Activated T-cell treated with anti-CD3 and anti-CD28 coated beads for 48 hours (primary cell): ENCODE data around the gene FAM240A.
"Not testable (repeated sequence)": the region's sequence is repeated elsewhere in the genome, so short reads cannot be mapped to it uniquely, and the experiment has no call there.

ENCODE experiments used
- DNase-seq: peaks from one replicate; pipeline ENCODE4 v3.0.0-alpha.2; 2020; ENCODE audit warnings: low read depth

FAM240A gene

GRCh38 chr3:46586738-46587246 lies 25.5 kb upstream of the FAM240A start:
- no peak for DNase-seq

GRCh38 chr3:46587268-46587667 lies 25.1 kb upstream of the FAM240A start:
- not testable (repeated sequence) for DNase-seq

GRCh38 chr3:46593274-46593862 lies 19.0 kb upstream of the FAM240A start:
- DNase-seq, result no peak

GRCh38 chr3:46593979-46594378 lies 18.3 kb upstream of the FAM240A start:
- DNase-seq, result no peak

- DNase-seq, result no peak
Observed at GRCh38 chr3:46594723-46595122, 17.6 kb upstream of the FAM240A start.

- no peak for DNase-seq
Observed at GRCh38 chr3:46595819-46596314, 16.5 kb upstream of the FAM240A start.

- no peak for DNase-seq
Observed at GRCh38 chr3:46599590-46599989, 12.7 kb upstream of the FAM240A start.

GRCh38 chr3:46603446-46604046 lies 8.8 kb upstream of the FAM240A start:
- DNase-seq, result no peak

- no peak for DNase-seq
Observed at GRCh38 chr3:46604127-46604526, 8.2 kb upstream of the FAM240A start.

GRCh38 chr3:46607603-46608028 lies 4.7 kb upstream of the FAM240A start:
- DNase-seq, result no peak

- no peak for DNase-seq
Observed at GRCh38 chr3:46609212-46609721, 3.1 kb upstream of the FAM240A start.

- no peak for DNase-seq
Observed at GRCh38 chr3:46609944-46610722, 2.2 kb upstream of the FAM240A start.

GRCh38 chr3:46613313-46614005 lies 1.1 kb downstream of the FAM240A start:
- no peak for DNase-seq

GRCh38 chr3:46614431-46614830 lies 2.1 kb downstream of the FAM240A start:
- DNase-seq, result no peak

GRCh38 chr3:46615050-46615775 lies 2.9 kb downstream of the FAM240A start:
- no peak for DNase-seq

- no peak for DNase-seq
Observed at GRCh38 chr3:46615976-46616375, 3.7 kb downstream of the FAM240A start.

- no peak for DNase-seq
Observed at GRCh38 chr3:46617941-46618340, 5.6 kb downstream of the FAM240A start.

- DNase-seq, result no peak
Observed at GRCh38 chr3:46619845-46620778, 7.8 kb downstream of the FAM240A start.

- no peak for DNase-seq
Observed at GRCh38 chr3:46624533-46624932, 12.2 kb downstream of the FAM240A start.

- DNase-seq, result no peak
Observed at GRCh38 chr3:46624975-46625490, 12.7 kb downstream of the FAM240A start.
